Tibial nerve (tissue), 4 donors: Measurements from ENCODE around the gene NRCAM.

Experiments
- EP300 ChIP-seq, 2 donors: sonication (generic); formaldehyde crosslinking; IDR thresholded peaks; one replicate each; pipeline ENCODE4 v1.6.1; 2017; ENCODE audit warnings: antibody characterized with exemption in 2 of 2, mild to moderate bottlenecking in 1 of 2
- POLR2A ChIP-seq, 2 donors: fragments of 450-650 bp; IDR thresholded peaks; one replicate each; pipeline ENCODE4 v1.6.1; 2017; ENCODE audit warnings: antibody characterized with exemption in 2 of 2, mild to moderate bottlenecking in 2 of 2, moderate library complexity in 2 of 2
- TF ChIP-seq, protein P1 (sequence below), 5 experiments: fragments of 200-600 bp in 3 of 5; fragments of 450-650 bp in 2 of 5; sonication (generic) in 3 of 5; IDR thresholded peaks; one replicate each; pipeline ENCODE4 v1.5.1; 2016 to 2019; ENCODE audit warnings: antibody characterized with exemption in 5 of 5, mild to moderate bottlenecking in 3 of 5, moderate library complexity in 2 of 5

DNA sequence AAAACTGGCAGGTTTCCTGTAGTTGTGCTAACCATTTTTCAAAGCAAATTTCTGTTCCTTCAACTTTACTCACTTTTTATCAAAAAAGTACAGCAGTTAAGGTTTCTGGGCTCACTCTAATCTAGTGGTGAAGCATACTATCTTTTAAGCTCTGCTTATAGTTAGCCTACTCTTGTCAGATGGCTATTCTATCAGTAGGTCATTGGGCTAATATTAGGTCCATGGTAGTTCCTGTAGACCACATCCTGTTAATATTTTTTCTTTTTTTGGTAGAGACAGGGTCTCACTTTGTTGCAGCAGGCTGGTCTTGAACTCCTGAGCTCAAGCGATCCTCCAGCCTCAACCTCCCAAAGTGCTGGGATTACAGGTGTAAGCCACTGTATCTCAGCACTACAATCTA is 27.9 kb upstream of the NRCAM start:
- TF ChIP-seq, protein P1, sequence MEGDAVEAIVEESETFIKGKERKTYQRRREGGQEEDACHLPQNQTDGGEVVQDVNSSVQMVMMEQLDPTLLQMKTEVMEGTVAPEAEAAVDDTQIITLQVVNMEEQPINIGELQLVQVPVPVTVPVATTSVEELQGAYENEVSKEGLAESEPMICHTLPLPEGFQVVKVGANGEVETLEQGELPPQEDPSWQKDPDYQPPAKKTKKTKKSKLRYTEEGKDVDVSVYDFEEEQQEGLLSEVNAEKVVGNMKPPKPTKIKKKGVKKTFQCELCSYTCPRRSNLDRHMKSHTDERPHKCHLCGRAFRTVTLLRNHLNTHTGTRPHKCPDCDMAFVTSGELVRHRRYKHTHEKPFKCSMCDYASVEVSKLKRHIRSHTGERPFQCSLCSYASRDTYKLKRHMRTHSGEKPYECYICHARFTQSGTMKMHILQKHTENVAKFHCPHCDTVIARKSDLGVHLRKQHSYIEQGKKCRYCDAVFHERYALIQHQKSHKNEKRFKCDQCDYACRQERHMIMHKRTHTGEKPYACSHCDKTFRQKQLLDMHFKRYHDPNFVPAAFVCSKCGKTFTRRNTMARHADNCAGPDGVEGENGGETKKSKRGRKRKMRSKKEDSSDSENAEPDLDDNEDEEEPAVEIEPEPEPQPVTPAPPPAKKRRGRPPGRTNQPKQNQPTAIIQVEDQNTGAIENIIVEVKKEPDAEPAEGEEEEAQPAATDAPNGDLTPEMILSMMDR (IDR thresholded peaks at IDR 0.05) = no peak
- no peak for TF ChIP-seq POLR2A (IDR thresholded peaks at IDR 0.05)
- no peak for TF ChIP-seq EP300 (IDR thresholded peaks at IDR 0.05)
